Testis (tissue), 3 donors: ENCODE data around the gene TMEM232. TPM values are rescaled to one million over a fixed set of nuclear protein-coding genes. Genes with fewer than 3 reads are reported as not detected.

Experiments
- microRNA-seq, 2 donors: library from miRNA; unstranded; fragments of <30 nt; microRNA quantifications; one replicate each; pipeline ENCODE4, GENCODE V29; 2016; ENCODE audit warnings: borderline number of aligned reads in 2 of 2, borderline replicate concordance in 1 of 2
- polyA plus RNA-seq: library from polyadenylated mRNA; stranded (reverse); fragments of 350-450 nt; fragmentation: Illumina TruSeq; extraction: RNeasy Lipid Tissue Mini Kit (QIAGEN cat#74804); gene quantifications from one replicate; pipeline ENCODE4 v1.2.3, GENCODE V29; 2014; ENCODE audit warnings: low read depth, low replicate concordance; ENCODE audit not compliant: insufficient read depth
- small RNA-seq, 2 donors: library from RNA; depleted of rRNA; stranded (forward); fragments of <200 nt; gene quantifications; one replicate each; pipeline ENCODE3, GENCODE V24; 2016
- total RNA-seq, 2 donors: library from RNA; depleted of rRNA; stranded (reverse); fragments of >200 nt; gene quantifications; one replicate each; pipeline ENCODE4 v1.2.3, GENCODE V29; 2016

TMEM232 gene
- total and polyA plus RNA-seq, 3 donors from 2014 or later, result 28.1 to 42.6 (median 32.0) TPM

Small RNA genes lying within 50 kb of the gene (microRNA-seq; reads per million reads assigned to microRNA genes)
- 0 reads per million in 2 donors for gene MIR548F3

Small RNA genes lying within 50 kb of the gene (small RNA-seq; reads per million reads assigned to genes)
- gene MIR548F3 (0 reads per million in 2 donors), gene RF00432 (0 reads per million in 2 donors)

Other genes starting within 250 kb of the TMEM232 start
- 10 to 100 TPM; 42.3 to 42.9 TPM for gene SLC25A46, start 12.3 kb upstream of the TMEM232 start, total RNA-seq
- gene SLC25A46, start 12.3 kb upstream of the TMEM232 start, polyA plus RNA-seq, result 38.4 TPM